Osteoblast (primary cell): Measurements from ENCODE around the gene SLC16A13. TPM values are rescaled to one million over a fixed set of nuclear protein-coding genes. Genes with fewer than 3 reads are reported as not detected.

Experiments
- DNase-seq: peaks from one replicate; pipeline ENCODE4 v3.0.0; 2011; ENCODE audit warnings: low spot score, mixed read lengths; ENCODE audit not compliant: insufficient read length; ENCODE audit errors: missing footprints
- H2AFZ ChIP-seq: 2 replicates; pipeline ENCODE4 v1.6.0; 2011; ENCODE audit warnings: mild to moderate bottlenecking, low read length
- H3K27ac ChIP-seq: 2 replicates; pipeline ENCODE4 v1.5.1; 2011; ENCODE audit warnings: mild to moderate bottlenecking, low read depth, low read length, moderate library complexity
- H3K27me3 ChIP-seq: 2 replicates; pipeline ENCODE4 v1.6.0; 2012; ENCODE audit warnings: mild to moderate bottlenecking, control low read depth, inconsistent platforms, low read length, moderate library complexity; ENCODE audit not compliant: insufficient read depth
- H3K36me3 ChIP-seq: 2 replicates; pipeline ENCODE4 v1.5.1; 2011; ENCODE audit warnings: mild to moderate bottlenecking, low read length, control low read depth, moderate library complexity; ENCODE audit not compliant: insufficient read depth
- H3K4me1 ChIP-seq: 2 replicates; pipeline ENCODE4 v1.5.1; 2011; ENCODE audit warnings: mild to moderate bottlenecking, low read length, control low read depth, moderate library complexity; ENCODE audit not compliant: insufficient read depth
- H3K4me2 ChIP-seq: 2 replicates; pipeline ENCODE4 v1.6.0; 2011; ENCODE audit warnings: mild to moderate bottlenecking, low read length; ENCODE audit not compliant: insufficient read depth
- H3K4me3 ChIP-seq: fragments of 200-600 bp; sonication (generic); 3 replicates; pipeline ENCODE4 v1.5.1; 2012; ENCODE audit warnings: mild to moderate bottlenecking, low read length, inconsistent platforms; ENCODE audit not compliant: insufficient read depth
- H3K79me2 ChIP-seq: 2 replicates; pipeline ENCODE4 v1.6.0; 2012; ENCODE audit warnings: mild to moderate bottlenecking, low read length, control low read depth, inconsistent platforms; ENCODE audit not compliant: insufficient read depth
- H3K9me3 ChIP-seq: 2 replicates; pipeline ENCODE4 v1.5.1; 2011; ENCODE audit warnings: low read depth, low read length, control low read depth
- H4K20me1 ChIP-seq: 2 replicates; pipeline ENCODE4 v1.6.0; 2012; ENCODE audit warnings: mild to moderate bottlenecking, low read length, control low read depth; ENCODE audit not compliant: insufficient read depth
- CTCF ChIP-seq: IDR thresholded peaks from 2 replicates; pipeline ENCODE4 v1.5.1; 2011; ENCODE audit warnings: mild to moderate bottlenecking, low read depth, low read length, moderate library complexity; ENCODE audit errors: extremely low read depth
- total RNA-seq: library from RNA; depleted of rRNA; stranded (reverse); fragments of >200 nt; gene quantifications from 2 replicates; pipeline ENCODE4 v1.2.3, GENCODE V29; 2012

SLC16A13 gene
- total RNA-seq, 1 donor: 1.4 TPM

DNA sequence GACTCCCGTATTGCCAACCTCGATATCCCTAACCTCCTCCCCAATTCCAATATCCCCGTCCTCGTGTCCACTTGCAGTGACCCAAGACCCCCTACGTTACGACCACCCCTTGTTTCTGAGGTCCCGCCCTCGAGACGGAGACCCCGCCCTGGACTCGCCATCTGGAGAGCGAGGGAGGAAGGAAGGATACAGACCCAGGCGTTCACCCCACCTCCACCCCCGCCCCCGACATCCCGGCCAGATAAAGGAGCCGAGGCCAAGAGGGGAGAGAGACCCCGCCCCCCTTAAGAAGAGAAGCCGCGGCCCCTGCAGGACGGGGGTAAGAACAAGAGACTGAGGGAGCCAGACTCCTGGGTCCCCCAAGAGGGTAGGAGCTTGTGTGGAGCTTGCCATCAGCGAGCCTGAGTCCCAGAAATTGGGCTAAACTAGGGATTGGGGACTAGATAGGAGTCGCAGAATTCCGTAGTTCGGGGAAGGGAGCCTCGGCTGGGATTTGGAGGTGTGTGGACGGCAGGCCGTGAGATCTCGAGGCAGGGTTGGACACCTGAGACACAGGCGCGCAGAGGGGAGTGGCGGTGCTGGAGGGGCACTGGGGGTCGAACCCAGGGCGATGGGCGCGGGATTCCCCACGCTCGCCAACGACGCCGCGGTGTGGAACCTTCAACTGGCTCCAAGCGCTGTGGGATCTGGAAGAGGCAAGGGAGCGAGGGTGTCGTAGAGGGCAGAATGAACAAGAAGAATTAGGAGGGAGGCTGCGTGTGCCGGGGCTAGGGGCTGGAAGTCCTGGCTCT lies 12.8 kb upstream of the SLC16A13 start, which contains the start of gene BCL6B:
Gene BCL6B, plus strand, starts transcription at position 270 of the 791 bp plus-strand sequence. CDS start 622 bp downstream, outside the sequence.
- H3K4me2 ChIP-seq: peak within 1 kb of the TSS; percentile 76
- no peak within 1 kb of the TSS for H3K27ac ChIP-seq
- DNase-seq: no peak
- H3K4me1 ChIP-seq: peaks cover 35% of the 10 kb centered on the region
- H3K27me3 ChIP-seq: peaks cover 4% of the 10 kb centered on the region
- no peaks in the 10 kb centered on the region for H4K20me1 ChIP-seq
- peak within 1 kb of the TSS; percentile 86 for H2AFZ ChIP-seq
- TF ChIP-seq CTCF: no peak
- H3K9me3 ChIP-seq: no peaks in the 10 kb centered on the region
- peak within 1 kb of the TSS; percentile 58 for H3K4me3 ChIP-seq
- H3K36me3 ChIP-seq: no peaks in the 10 kb centered on the region
- peaks cover 5% of the 10 kb centered on the region for H3K79me2 ChIP-seq

GRCh38 chr17:7023576-7024401 lies 12.0 kb upstream of the SLC16A13 start:
- H3K27ac ChIP-seq: no peak overlapping the region
- H3K4me2 ChIP-seq: peak overlapping the region; percentile 72

GRCh38 chr17:7024402-7024785 lies 11.4 kb upstream of the SLC16A13 start:
- no peak overlapping the region for H3K27ac ChIP-seq
- no peak for TF ChIP-seq CTCF
- H3K27me3 ChIP-seq: peaks cover 4% of the 10 kb centered on the region
- H3K4me1 ChIP-seq: peaks cover 22% of the 10 kb centered on the region
- DNase-seq: no peak
- H3K4me2 ChIP-seq: no peak overlapping the region
- H3K9me3 ChIP-seq: no peaks in the 10 kb centered on the region
- no peaks in the 10 kb centered on the region for H3K79me2 ChIP-seq
- H3K36me3 ChIP-seq: no peaks in the 10 kb centered on the region
- H4K20me1 ChIP-seq: no peaks in the 10 kb centered on the region
- no peak overlapping the region for H3K4me3 ChIP-seq
- no peak overlapping the region for H2AFZ ChIP-seq

More at GRCh38 chr17:7023576-7024401, 12.0 kb upstream of the SLC16A13 start:
- Histone ChIP-seq H3K4me1 (peaks cover 27% of the 10 kb centered on the region), H4K20me1 (no peaks in the 10 kb centered on the region), H2AFZ (peak overlapping the region; percentile 86), H3K27me3 (peaks cover 4% of the 10 kb centered on the region), H3K79me2 (peaks cover 4% of the 10 kb centered on the region), H3K9me3 (no peaks in the 10 kb centered on the region), H3K4me3 (peak overlapping the region; percentile 58), H3K36me3 (no peaks in the 10 kb centered on the region)
- TF ChIP-seq CTCF: no peak
- DNase-seq: peak; percentile 98

- Histone ChIP-seq H3K36me3 (no peaks in the 10 kb centered on the region), H2AFZ (no peak overlapping the region), H3K4me2 (no peak overlapping the region), H3K27ac (no peak overlapping the region), H3K4me1 (peaks cover 18% of the 10 kb centered on the region), H3K27me3 (peaks cover 4% of the 10 kb centered on the region), H3K4me3 (no peak overlapping the region), H3K9me3 (no peaks in the 10 kb centered on the region), H4K20me1 (no peaks in the 10 kb centered on the region), H3K79me2 (no peaks in the 10 kb centered on the region)
- DNase-seq: peak; percentile 82
- TF ChIP-seq CTCF: no peak
Observed at GRCh38 chr17:7025245-7025644, 10.6 kb upstream of the SLC16A13 start.
